ENCODE measurements around the gene EHD4. TPM values are rescaled to one million over a fixed set of nuclear protein-coding genes. Genes with fewer than 3 reads are reported as not detected.

The EHD4 gene
- total RNA-seq, 1 experiment from 2014 or later, result 20.2 TPM

DNA sequence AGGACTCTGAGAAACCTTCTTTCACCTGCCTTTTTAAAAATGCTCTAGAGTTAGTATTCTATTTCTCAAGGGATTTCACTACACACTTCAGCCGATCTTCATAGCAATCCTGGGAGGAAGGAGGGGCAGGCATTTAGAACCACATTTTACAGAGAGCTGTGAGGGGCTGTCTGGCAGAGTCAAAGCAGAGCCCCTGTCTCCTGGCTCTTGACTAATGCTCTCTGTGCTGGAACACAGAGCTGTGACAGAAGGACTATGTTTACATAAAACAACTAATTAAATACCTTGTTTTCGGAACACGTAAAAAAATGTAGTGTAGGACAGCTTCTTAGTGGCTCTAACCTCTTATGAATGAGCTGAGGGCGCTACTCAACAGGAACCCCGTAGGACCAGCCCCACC, 70.9 kb downstream of the EHD4 start:
- Mint-ChIP-seq H3K27ac (ENCODE audit: unreplicated experiment) (no peak overlapping the region), H3K4me1 (ENCODE audit: low read depth, unreplicated experiment) (no peaks in the 10 kb centered on the region), H3K9me3 (ENCODE audit: low read depth, unreplicated experiment) (peaks cover 3% of the 10 kb centered on the region), H3K4me3 (ENCODE audit: low read depth, unreplicated experiment) (no peak overlapping the region), H3K27me3 (ENCODE audit: unreplicated experiment) (no peaks in the 10 kb centered on the region), H3K36me3 (ENCODE audit: insufficient read depth, unreplicated experiment) (peaks cover 6% of the 10 kb centered on the region)
- intact Hi-C loops (cut with micrococcal nuclease; ENCODE audit: unreplicated experiment), result loop anchor here (5.0 to 10.0 kb wide), 2 partner anchors 87 to 129 kb away; partner anchors contain the start of gene MAPKBP1
- no TSS peak for BruUV-seq (replicated peaks)
- TF ChIP-seq, protein P1, sequence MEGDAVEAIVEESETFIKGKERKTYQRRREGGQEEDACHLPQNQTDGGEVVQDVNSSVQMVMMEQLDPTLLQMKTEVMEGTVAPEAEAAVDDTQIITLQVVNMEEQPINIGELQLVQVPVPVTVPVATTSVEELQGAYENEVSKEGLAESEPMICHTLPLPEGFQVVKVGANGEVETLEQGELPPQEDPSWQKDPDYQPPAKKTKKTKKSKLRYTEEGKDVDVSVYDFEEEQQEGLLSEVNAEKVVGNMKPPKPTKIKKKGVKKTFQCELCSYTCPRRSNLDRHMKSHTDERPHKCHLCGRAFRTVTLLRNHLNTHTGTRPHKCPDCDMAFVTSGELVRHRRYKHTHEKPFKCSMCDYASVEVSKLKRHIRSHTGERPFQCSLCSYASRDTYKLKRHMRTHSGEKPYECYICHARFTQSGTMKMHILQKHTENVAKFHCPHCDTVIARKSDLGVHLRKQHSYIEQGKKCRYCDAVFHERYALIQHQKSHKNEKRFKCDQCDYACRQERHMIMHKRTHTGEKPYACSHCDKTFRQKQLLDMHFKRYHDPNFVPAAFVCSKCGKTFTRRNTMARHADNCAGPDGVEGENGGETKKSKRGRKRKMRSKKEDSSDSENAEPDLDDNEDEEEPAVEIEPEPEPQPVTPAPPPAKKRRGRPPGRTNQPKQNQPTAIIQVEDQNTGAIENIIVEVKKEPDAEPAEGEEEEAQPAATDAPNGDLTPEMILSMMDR (IDR thresholded peaks at IDR 0.05; ENCODE audit: unreplicated experiment), result no peak
- CTCF ChIA-PET, result no interaction called here
- DNase-seq, result no peak

DNA sequence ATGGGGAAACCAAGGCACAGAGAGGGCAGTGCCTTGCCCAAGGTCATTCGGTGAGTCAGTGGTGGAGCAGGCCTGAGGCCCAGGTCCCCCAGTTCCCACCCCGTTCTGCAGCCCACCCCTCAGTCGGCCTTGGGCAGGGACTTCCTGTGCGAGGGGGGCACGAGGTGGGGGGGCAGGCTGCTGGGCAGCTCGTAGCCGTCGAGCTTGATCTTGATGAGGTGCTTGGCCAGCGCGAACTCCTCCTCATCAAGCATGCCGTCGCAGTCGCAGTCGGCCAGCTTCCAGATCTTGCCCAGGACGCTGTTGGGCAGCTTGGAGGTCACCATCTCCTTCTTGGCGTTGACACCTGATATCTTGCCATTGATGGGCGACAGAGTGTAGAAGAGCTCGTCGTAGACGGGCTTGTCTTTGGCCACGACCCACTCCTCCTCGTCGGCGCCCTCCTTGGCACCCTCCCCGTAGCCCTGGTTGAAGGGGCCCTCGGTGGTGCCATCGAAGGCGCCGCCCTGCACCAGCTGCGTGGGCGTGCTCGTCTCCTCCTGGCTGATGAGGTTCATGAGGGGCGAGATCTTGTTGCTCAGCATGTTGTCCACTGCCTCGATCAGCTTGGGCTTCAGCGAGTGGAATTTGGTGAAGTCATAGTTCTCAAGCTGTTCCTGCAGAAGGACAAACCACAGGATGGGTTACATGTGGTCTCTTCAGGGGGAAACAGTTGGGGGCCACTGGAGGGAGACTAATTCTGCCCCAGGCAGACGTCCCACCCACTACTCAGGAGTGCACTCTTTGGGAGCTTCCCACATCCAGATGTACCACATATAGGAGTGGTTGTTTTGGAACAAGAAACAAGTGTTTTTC, 71.6 kb downstream of the EHD4 start:
- no peak overlapping the region for H3K27ac Mint-ChIP-seq (ENCODE audit: unreplicated experiment)

DNA sequence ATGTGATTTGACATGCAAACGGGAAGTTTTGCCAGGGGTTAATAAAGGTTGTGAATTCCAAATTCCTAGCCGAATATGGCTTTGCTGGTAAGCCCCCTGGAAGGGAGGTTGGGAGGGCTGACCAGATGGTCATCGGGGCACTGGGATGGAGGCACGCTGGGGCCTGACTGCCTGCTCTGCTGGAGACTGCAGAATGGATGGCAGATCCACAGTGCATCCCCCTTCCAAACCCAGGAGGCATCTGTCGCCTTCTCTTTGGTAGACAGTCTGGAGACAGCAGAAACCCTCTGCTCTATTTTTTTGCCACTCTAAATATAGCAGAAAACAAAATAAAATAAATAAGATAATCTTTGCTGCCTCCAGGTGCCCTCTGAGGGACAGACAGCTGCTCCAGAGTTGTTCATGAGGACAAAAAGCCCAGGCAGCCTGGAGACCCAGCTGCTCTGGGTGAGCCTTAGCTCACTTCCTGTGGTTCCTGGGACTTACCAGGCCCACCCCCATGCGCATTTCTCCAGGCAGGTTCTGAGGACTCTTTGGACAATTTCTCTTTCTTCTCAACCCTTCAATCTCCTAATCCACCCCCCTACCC, 72.4 kb downstream of the EHD4 start:
- Mint-ChIP-seq H3K9me3 (ENCODE audit: low read depth, unreplicated experiment) (no peaks in the 10 kb centered on the region), H3K27ac (ENCODE audit: unreplicated experiment) (no peak overlapping the region), H3K36me3 (ENCODE audit: insufficient read depth, unreplicated experiment) (peaks cover 12% of the 10 kb centered on the region), H3K4me3 (ENCODE audit: low read depth, unreplicated experiment) (no peak overlapping the region), H3K4me1 (ENCODE audit: low read depth, unreplicated experiment) (no peaks in the 10 kb centered on the region), H3K27me3 (ENCODE audit: unreplicated experiment) (no peaks in the 10 kb centered on the region)
- intact Hi-C loops (cut with micrococcal nuclease; ENCODE audit: unreplicated experiment), result loop anchor here (5.0 to 10.0 kb wide), 2 partner anchors 85 to 128 kb away; partner anchors contain the start of gene MAPKBP1
- TF ChIP-seq, protein P1 (IDR thresholded peaks at IDR 0.05; ENCODE audit: unreplicated experiment), result no peak
- no TSS peak for BruUV-seq (replicated peaks)
- DNase-seq, result no peak
- CTCF ChIA-PET, result no interaction called here

More for the DNA sequence above, 71.6 kb downstream of the EHD4 start:
- no peak for DNase-seq
- intact Hi-C loops (cut with micrococcal nuclease; ENCODE audit: unreplicated experiment), result loop anchor here (5.0 to 10.0 kb wide), 2 partner anchors 86 to 128 kb away; partner anchors contain the start of gene MAPKBP1
- TF ChIP-seq, protein P1 (IDR thresholded peaks at IDR 0.05; ENCODE audit: unreplicated experiment), result no peak
- CTCF ChIA-PET, result no interaction called here
- no peak overlapping the region for H3K4me3 Mint-ChIP-seq (ENCODE audit: low read depth, unreplicated experiment)
- no TSS peak for BruUV-seq (replicated peaks)
- H3K9me3 Mint-ChIP-seq (ENCODE audit: low read depth, unreplicated experiment), result no peaks in the 10 kb centered on the region
- no peaks in the 10 kb centered on the region for H3K4me1 Mint-ChIP-seq (ENCODE audit: low read depth, unreplicated experiment)
- peaks cover 6% of the 10 kb centered on the region for H3K36me3 Mint-ChIP-seq (ENCODE audit: insufficient read depth, unreplicated experiment)
- no peaks in the 10 kb centered on the region for H3K27me3 Mint-ChIP-seq (ENCODE audit: unreplicated experiment)

DNA sequence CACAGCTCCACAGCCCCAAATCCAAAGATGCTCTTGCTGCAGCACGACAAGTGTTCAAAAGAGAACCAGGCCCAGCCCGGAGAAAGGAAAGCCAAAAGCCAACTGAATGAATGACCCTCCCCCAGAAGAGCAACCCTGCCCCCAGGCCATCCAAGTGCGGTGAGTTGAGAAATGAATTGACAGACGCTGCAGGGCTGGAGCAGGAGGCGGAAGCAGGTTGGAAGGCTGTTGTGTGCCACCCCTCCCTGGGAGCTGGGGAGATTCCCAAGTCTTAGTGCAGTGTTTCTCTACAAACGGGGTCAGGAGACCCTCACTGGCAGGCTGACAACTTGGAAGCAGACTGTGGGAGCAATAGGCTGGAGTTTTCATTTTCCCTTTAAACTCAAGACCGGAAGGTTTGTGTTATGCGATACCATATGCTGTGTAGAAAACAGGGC, 75.0 kb downstream of the EHD4 start:
- Mint-ChIP-seq H3K36me3 (ENCODE audit: insufficient read depth, unreplicated experiment) (peaks cover 7% of the 10 kb centered on the region), H3K4me3 (ENCODE audit: low read depth, unreplicated experiment) (no peak overlapping the region), H3K4me1 (ENCODE audit: low read depth, unreplicated experiment) (no peaks in the 10 kb centered on the region), H3K27me3 (ENCODE audit: unreplicated experiment) (no peaks in the 10 kb centered on the region), H3K9me3 (ENCODE audit: low read depth, unreplicated experiment) (no peaks in the 10 kb centered on the region), H3K27ac (ENCODE audit: unreplicated experiment) (no peak overlapping the region)
- CTCF ChIA-PET, result no interaction called here
- BruUV-seq (replicated peaks), result no TSS peak
- intact Hi-C loops (cut with micrococcal nuclease; ENCODE audit: unreplicated experiment), result no loop called here
- TF ChIP-seq, protein P1 (IDR thresholded peaks at IDR 0.05; ENCODE audit: unreplicated experiment), result no peak
- DNase-seq, result no peak

Measured in Calu3 (cell line).